ENCODE data around the gene TMEM171.

DNA sequence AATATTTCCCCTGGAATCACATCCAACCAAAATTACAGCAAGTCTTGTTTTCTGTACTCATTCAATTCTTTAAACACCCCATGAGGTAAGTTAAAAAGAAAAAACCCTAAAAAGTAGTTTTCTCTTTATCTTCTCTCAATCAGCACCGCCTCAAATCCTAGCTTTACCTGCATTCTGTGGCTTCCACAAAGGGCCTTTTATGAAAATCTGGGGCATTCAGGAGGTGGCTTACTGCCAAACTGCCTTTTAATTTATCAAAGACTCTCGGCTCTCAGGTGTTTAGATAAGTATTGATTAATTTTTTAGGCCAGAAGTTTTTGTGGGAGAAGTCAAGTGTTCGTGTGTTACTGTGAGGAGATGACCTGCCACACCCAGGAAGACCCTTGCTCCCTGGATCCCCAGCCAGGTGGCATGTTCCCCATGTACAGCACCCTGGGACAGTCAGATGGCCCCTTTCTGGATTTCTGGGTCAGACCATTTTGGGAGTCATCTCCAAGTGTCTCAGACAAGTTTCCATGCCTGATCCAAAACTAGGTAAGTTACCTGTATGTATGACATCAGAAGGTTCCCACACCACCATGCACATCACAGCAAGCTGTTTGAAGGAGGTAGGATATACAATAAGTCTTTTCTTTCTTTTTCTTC is 6.2 kb upstream of the TMEM171 start:
- TF ChIP-seq, protein P1, sequence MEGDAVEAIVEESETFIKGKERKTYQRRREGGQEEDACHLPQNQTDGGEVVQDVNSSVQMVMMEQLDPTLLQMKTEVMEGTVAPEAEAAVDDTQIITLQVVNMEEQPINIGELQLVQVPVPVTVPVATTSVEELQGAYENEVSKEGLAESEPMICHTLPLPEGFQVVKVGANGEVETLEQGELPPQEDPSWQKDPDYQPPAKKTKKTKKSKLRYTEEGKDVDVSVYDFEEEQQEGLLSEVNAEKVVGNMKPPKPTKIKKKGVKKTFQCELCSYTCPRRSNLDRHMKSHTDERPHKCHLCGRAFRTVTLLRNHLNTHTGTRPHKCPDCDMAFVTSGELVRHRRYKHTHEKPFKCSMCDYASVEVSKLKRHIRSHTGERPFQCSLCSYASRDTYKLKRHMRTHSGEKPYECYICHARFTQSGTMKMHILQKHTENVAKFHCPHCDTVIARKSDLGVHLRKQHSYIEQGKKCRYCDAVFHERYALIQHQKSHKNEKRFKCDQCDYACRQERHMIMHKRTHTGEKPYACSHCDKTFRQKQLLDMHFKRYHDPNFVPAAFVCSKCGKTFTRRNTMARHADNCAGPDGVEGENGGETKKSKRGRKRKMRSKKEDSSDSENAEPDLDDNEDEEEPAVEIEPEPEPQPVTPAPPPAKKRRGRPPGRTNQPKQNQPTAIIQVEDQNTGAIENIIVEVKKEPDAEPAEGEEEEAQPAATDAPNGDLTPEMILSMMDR (conservative IDR thresholded peaks at IDR 0.05; ENCODE audit: low read length) = no peak
- no peak for TF ChIP-seq EZH2phosphoT487 (IDR thresholded peaks at IDR 0.05; ENCODE audit: borderline replicate concordance)
